Testis (tissue), 3 donors: Measurements from ENCODE around the gene SEMA3D. TPM values are rescaled to one million over a fixed set of nuclear protein-coding genes. Genes with fewer than 3 reads are reported as not detected.

Source experiments
- DNase-seq: peaks from one replicate; pipeline ENCODE4 v3.0.0-alpha.2; 2019
- H3K27ac ChIP-seq, 2 donors: fragments of 200-600 bp; sonication (generic); one replicate each; pipeline ENCODE4 v1.5.1; 2019
- H3K27me3 ChIP-seq: fragments of 200-600 bp; sonication (generic); one replicate; pipeline ENCODE4 v1.5.1; 2019
- H3K36me3 ChIP-seq: fragments of 200-600 bp; sonication (generic); one replicate; pipeline ENCODE4 v1.5.1; 2017; ENCODE audit warnings: low read depth; ENCODE audit errors: missing control alignments
- H3K4me1 ChIP-seq: fragments of 200-600 bp; sonication (generic); one replicate; pipeline ENCODE4 v1.5.1; 2019
- H3K4me3 ChIP-seq, 2 donors: fragments of 200-600 bp; sonication (generic); one replicate each; pipeline ENCODE4 v1.5.1; 2017 to 2019
- H3K9me3 ChIP-seq: fragments of 200-600 bp; sonication (generic); one replicate; pipeline ENCODE4 v1.5.1; 2017
- POLR2A ChIP-seq: fragments of 450-650 bp; IDR thresholded peaks from one replicate; pipeline ENCODE4 v1.6.1; 2017; ENCODE audit warnings: antibody characterized with exemption, mild to moderate bottlenecking, moderate library complexity
- WGBS, 2 donors: methylation state at CpG; one replicate each; pipeline ENCODE4 v1.1.5; 2018; 5-methylcytosine and 5-hydroxymethylcytosine counted together
- intact Hi-C: fragments of 100-400 bp; cut with DNase I; formaldehyde crosslinking; loops from one replicate; pipeline ENCODE4 v1.15.1; 2023; ENCODE audit warnings: low total_unique reads
- polyA plus RNA-seq: library from polyadenylated mRNA; stranded (reverse); fragments of 350-450 nt; fragmentation: Illumina TruSeq; extraction: RNeasy Lipid Tissue Mini Kit (QIAGEN cat#74804); gene quantifications from one replicate; pipeline ENCODE4 v1.2.3, GENCODE V29; 2014; ENCODE audit warnings: low read depth, low replicate concordance; ENCODE audit not compliant: insufficient read depth
- total RNA-seq, 2 donors: library from RNA; depleted of rRNA; stranded (reverse); fragments of >200 nt; gene quantifications; one replicate each; pipeline ENCODE4 v1.2.3, GENCODE V29; 2016
- TF ChIP-seq, protein P1 (sequence below), 3 experiments: fragments of 450-650 bp in 2 of 3; fragments of 200-600 bp in 1 of 3; sonication (generic) in 1 of 3; IDR thresholded peaks; one replicate each; pipeline ENCODE4 v1.5.1; 2016 to 2019; ENCODE audit warnings: antibody characterized with exemption in 3 of 3, mild to moderate bottlenecking in 2 of 3, moderate library complexity in 1 of 3

Gene SEMA3D
- total and polyA plus RNA-seq, 3 donors from 2014 or later = 7.3 to 11.5 (median 7.5) TPM

GRCh38 chr7:85025312-85025756 lies 161.5 kb downstream of the SEMA3D start:
- no peaks in the 10 kb centered on the region for H3K36me3 ChIP-seq
- intact Hi-C loops = no loop called here
- no peaks in the 10 kb centered on the region for H3K4me1 ChIP-seq
- H3K9me3 ChIP-seq = no peaks in the 10 kb centered on the region
- no peak overlapping the region for H3K4me3 ChIP-seq
- WGBS, 2 donors = 73 to 81% methylated on average over 3 of the region's 3 CpGs
- H3K27me3 ChIP-seq = no peaks in the 10 kb centered on the region
- DNase-seq = no peak
- H3K27ac ChIP-seq = no peak overlapping the region
- no peak for TF ChIP-seq POLR2A
- TF ChIP-seq, protein P1, sequence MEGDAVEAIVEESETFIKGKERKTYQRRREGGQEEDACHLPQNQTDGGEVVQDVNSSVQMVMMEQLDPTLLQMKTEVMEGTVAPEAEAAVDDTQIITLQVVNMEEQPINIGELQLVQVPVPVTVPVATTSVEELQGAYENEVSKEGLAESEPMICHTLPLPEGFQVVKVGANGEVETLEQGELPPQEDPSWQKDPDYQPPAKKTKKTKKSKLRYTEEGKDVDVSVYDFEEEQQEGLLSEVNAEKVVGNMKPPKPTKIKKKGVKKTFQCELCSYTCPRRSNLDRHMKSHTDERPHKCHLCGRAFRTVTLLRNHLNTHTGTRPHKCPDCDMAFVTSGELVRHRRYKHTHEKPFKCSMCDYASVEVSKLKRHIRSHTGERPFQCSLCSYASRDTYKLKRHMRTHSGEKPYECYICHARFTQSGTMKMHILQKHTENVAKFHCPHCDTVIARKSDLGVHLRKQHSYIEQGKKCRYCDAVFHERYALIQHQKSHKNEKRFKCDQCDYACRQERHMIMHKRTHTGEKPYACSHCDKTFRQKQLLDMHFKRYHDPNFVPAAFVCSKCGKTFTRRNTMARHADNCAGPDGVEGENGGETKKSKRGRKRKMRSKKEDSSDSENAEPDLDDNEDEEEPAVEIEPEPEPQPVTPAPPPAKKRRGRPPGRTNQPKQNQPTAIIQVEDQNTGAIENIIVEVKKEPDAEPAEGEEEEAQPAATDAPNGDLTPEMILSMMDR (IDR thresholded peaks at IDR 0.05) = no peak

DNA sequence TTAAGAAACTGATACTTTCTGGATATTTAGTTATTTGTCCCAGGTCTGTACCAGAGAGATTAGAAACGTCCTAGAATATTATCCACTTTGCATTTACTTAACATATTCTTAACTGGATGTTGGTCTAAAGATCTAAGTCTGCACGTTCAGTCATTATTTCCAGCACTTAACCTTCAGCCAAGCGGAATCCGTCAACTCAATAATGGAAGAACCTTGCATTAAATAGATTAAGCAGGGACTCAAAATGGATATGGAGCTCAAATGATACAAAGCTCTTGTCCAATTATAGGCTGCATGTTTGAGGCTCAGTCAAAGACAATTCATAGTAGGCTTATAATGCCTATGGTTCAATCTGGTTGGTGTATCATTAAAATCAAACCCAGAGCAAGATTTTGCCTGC lies 162.9 kb downstream of the SEMA3D start:
- no peak overlapping the region for H3K27ac ChIP-seq
- TF ChIP-seq, protein P1 (IDR thresholded peaks at IDR 0.05) = no peak
- no peak for TF ChIP-seq POLR2A
- H3K36me3 ChIP-seq = no peaks in the 10 kb centered on the region
- no peaks in the 10 kb centered on the region for H3K9me3 ChIP-seq
- no peak overlapping the region for H3K4me3 ChIP-seq
- intact Hi-C loops = no loop called here
- H3K27me3 ChIP-seq = no peaks in the 10 kb centered on the region
- 73 to 77% methylated on average over 4 of the region's 4 CpGs for WGBS, 2 donors
- no peak for DNase-seq
- no peaks in the 10 kb centered on the region for H3K4me1 ChIP-seq

DNA sequence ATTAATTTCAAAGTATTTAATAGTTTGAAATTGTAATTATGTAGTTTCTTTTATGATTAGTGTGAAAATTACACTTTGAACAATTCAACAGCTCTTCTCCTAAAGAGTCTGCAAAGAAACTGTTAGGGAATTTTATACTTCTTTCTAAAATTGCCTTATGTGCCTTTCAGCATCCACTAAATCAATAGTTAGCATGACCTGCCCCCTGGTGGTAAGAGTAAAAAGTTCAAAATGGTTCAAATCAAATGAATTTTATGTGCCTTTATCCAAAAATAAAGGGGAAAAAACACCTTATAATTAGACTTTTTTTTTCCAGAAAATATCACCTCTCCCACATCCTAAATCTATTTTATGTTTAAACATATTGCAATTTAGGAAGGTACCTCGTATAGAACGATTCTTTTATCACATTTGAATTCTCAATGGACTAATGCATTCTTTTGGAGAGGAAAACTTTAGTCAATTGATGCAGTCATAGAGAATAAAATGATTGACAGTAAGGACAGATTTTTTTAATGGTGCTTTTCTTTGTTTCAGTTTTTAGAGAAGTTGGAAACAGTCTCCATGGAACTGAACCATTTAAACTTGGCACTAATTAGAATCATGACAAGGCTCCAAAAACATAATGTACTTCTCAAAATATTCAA lies 163.7 kb downstream of the SEMA3D start:
- TF ChIP-seq, protein P1 (IDR thresholded peaks at IDR 0.05) = peak; percentile 67 to 84 (median 77)
- TF ChIP-seq POLR2A = no peak
- intact Hi-C loops = no loop called here
- Histone ChIP-seq H3K27ac (no peak overlapping the region), H3K4me1 (no peaks in the 10 kb centered on the region), H3K27me3 (no peaks in the 10 kb centered on the region), H3K9me3 (no peaks in the 10 kb centered on the region), H3K4me3 (no peak overlapping the region), H3K36me3 (no peaks in the 10 kb centered on the region)
- DNase-seq = peak; percentile 46
- 24 to 35% methylated on average over 2 of the region's 2 CpGs for WGBS, 2 donors

DNA sequence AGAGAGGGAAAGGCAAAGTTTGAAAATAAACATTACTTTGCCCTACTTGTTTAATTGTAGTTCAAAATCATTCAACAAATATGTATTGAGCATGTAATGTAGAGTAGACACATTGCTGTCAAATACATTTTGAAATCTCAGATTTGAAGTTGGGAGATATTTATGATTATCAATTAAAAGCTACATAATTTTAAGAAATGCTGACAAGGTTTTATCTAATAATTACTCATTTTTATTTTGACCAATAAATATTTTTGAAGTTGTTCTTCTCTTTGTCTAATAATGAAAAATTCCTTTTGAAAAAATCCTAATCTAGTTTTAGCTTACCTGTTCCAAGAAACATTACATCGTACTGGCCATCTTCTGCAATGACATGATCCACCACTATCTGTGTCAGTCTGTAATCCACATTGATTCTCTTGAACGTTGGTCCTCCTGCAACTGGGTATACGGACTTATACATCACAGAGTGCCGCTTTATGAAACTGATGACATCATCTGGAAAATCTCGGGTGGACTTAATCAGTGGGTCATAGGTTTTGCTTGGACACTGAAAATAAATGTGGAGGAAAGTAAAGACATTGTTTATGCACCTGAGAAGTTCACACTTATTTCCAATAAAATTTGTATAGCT lies 164.7 kb downstream of the SEMA3D start:
- Histone ChIP-seq H3K9me3 (no peaks in the 10 kb centered on the region), H3K4me1 (no peaks in the 10 kb centered on the region), H3K36me3 (no peaks in the 10 kb centered on the region), H3K27ac (no peak overlapping the region), H3K4me3 (no peak overlapping the region), H3K27me3 (no peaks in the 10 kb centered on the region)
- WGBS, 2 donors = 77 to 83% methylated on average over 5 of the region's 5 CpGs
- DNase-seq = no peak
- intact Hi-C loops = no loop called here
- TF ChIP-seq POLR2A = no peak
- TF ChIP-seq, protein P1 (IDR thresholded peaks at IDR 0.05) = no peak
